ENCODE measurements around the gene PACSIN2.

PACSIN2 gene

DNA sequence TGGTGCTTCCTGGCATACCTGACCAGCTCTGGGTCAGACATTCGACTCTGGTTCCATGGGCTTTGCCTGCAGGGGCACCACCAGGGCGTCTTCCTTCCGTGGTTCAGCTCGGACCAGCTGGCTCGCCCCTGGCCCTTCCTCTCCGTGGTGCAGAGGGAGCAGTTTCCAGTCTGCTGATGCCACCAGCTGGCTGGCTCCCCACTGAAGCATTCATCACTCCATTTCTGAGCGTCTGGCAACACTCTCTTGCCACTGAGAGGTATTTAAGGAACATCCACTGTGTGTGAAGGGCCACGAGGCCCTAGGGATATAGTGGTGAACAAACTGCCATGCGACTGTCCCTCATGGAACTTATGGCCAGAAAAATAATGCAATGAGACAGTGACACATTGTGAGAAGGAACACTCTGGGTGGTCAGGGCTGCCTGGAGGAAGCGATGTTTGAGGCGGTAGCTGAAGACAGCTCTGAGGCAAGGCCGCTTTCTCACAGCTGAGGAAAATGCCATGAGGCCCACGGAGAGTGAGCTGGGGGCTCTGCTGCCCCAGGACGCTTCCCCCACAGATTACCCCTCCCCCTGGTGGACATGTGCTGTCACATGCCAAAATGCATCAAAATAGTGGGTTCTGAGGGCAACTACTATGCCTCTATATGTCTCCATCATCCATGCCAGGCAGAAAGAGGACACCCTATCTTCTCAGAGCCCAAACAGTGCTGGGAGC, 113.0 kb downstream of the PACSIN2 start:
- DNase-seq: no peak

DNA sequence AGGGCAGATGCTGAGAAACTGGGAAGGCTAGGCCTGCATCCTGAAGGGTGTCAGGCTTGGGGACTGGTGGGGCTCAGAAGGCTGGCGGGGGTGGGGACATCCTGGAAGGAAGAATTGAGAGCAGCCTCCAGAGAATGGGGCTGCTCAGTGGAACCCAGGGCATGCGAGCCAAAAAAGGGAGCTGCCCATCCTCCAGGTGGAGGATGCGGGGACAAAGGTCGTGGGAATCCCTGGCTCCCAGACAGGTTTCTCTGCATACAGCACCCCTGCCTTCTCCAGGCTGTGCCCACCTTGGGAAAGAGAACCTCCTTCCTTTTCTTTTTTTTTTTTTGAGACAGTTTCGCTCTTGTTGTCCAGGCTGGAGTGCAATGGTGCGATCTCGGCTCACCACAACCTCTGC, 117.0 kb downstream of the PACSIN2 start:
- no peak for DNase-seq

DNA sequence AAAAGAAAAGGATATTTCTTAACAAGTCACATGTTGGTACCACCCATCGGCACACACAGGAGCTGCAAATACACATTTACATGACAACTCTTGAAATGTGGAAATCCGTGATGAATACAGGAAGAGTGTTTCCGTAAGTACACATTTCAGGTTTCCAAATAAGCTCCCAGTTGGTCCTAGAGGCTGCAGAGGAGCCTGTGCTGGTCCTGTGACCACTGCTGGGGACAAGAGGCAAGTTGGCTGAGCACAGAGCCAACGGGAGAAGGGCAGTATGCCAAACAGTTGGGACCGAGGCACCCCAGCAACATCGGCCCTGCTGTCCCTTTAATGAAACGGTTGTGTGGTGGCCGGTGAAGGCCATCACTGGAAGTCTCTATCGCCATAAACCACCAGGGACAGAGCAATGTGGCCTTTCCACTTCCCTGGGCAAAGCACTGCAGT, 119.4 kb downstream of the PACSIN2 start:
- no peak for DNase-seq

DNA sequence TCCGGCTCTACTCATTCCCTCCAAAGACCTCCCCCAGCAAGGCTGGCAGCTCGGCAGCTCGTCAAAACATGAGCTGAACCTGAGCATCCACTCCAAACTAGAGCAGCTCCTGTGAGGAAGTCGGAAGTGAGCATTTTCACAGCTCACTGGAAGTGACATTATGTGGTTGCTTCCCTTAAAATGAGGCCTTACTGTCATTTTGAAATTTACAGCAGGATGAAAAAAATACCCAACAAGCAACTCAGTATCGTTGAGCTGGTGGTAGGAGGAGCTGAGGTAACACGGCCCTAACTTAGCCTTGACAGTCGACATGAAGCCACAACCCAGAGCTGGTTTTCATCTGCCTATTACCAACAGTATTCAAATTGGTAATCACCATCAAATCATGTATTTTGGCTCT, 119.9 kb downstream of the PACSIN2 start:
- no peak for DNase-seq

DNA sequence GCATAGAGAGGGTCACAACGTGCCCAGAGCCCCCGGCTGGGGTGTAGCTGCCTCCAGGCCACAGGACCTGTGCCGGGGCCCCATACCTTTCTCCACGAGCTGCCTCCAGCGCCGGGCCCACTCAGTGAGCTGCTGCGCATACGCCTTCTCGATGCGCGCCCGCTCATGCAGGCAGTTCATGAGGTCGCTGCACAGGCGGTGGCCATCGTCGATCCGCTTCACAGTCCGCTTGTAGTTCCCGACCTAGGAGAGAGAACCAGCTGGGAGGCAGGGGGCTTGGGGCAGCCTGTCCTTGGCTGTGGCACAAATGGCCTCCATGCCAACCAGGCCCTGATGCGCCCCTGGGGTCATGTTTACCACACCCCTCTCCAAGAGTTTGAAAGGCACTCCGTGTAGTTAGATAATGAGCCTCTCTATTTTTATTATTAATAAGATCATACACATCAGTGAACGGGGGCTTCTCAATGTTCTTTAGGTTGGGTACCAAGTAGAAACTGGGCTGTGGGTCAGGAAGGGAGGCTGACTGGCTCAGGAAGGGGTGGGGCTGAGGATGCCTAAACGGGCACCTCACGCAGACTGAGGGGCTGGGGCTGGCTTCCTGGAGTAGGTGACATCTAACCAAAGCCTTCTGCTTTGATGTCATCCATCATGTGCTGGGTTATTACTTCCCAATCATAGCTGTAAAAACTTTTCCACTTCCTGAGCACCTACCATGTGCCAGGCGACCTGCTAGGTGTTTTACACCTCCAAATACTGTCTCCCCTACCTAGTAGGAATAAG, 121.4 kb downstream of the PACSIN2 start:
- no peak for DNase-seq

DNA sequence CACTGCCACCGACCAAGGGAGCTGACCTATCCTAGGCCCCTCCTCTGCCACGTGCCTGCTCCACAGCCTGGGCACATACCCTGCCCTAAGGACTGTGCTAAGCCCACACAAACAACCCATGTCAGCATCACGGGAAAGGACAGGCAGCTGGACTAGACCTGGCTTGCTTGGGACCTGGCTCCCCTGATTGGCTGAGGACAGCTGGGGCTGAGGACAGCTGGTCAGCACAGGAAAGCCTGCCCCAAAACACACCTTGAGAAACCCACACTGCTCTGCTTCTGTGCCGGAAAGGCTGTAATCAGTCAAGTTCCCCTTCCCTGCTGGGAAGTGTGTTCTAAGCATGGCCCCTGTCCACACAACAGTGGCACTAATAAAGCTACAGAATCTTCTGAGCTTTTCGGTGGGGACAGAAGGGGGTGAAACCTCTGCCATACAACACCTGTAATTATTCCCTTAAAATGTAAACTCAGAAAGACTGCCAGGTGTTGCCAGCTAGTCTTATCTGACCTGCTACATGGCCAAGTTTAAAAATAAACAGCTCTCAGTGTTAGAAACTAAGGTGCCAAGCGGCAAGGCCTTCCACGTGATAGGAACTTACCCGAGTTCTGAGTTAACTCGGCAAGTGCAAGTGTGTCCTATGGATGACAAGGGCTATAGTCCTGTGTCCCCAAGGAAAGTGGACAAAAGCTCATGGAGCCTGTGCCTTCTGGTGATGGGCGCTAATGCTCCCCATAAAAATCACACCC, 122.2 kb downstream of the PACSIN2 start:
- DNase-seq: no peak

DNA sequence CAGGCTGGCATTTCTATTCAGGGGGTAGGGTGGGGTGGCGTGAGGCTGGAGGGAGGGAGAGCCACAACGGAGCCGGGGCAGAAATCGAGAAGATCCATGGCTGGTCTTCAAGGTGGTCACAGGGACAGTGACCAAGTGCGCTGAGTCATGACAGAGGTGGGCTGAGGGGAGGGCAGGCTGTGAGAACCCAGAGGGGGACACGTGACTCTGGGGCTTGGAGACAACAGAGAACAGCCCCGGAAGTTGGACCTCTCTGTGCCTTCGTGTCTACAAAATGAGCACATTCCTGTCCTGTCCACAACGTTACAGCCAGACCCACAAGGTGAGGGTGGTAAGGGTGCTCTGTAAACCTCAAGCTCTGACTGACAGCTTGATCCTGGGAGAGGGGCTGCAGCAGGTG, 122.8 kb downstream of the PACSIN2 start:
- DNase-seq: no peak

DNA sequence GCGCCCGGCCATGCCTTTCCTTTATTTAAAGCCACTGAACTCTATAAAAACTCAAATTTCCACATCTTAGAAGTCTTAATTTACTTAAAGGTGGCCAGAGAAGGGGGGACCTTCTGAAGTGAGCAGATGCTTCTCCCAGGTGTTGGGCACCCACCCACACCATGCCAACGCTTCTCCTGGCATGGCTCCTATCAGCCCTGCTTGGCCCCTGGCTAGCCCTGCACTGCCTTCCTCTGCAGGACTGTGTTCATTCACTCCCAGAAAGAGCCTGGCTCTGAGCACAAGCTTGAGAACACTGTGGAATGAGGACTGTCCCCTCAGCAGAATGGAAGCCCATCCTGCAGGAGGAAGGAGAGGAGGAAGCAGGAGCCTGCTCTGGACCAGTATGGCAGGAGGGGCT, 123.3 kb downstream of the PACSIN2 start:
- DNase-seq: no peak

DNA sequence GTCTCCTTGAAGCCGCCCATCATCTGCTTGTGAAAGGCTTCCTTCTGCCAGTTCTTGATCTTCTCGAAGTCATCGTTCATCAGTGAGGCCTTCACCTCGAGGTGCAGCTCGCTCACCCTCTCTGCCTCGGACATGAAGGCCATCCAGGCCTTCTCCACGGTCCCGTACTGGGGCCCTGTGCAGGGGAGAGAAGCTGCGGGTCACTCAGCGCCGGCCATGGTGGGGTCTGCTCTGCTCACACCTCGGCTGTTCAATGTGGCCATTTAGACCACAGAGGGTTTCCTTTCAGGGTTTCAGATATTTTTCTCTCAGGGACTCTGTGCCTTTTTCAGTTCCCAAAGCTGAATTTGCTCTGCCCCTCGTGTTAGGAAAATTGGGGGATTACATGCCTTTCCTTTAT, 123.9 kb downstream of the PACSIN2 start:
- no peak for DNase-seq

DNA sequence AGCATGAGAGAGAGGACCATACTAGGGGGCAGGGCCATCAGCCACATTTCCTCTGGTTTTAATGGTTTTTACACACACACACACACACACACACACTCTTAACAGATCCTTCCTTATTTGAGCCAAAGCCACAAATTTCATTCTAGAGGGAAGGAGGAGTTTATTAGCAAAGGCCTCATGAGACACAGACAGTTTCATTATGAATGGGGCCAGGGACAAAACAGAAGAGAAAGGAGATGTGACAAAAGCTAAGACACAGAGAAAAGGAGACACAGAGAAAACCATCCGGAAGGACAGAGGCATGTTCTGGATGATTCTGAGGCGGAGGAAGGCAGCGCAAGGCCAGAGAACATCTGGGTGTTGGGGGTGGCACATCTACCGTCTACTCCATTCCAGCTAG, 125.6 kb downstream of the PACSIN2 start:
- no peak for DNase-seq

DNA sequence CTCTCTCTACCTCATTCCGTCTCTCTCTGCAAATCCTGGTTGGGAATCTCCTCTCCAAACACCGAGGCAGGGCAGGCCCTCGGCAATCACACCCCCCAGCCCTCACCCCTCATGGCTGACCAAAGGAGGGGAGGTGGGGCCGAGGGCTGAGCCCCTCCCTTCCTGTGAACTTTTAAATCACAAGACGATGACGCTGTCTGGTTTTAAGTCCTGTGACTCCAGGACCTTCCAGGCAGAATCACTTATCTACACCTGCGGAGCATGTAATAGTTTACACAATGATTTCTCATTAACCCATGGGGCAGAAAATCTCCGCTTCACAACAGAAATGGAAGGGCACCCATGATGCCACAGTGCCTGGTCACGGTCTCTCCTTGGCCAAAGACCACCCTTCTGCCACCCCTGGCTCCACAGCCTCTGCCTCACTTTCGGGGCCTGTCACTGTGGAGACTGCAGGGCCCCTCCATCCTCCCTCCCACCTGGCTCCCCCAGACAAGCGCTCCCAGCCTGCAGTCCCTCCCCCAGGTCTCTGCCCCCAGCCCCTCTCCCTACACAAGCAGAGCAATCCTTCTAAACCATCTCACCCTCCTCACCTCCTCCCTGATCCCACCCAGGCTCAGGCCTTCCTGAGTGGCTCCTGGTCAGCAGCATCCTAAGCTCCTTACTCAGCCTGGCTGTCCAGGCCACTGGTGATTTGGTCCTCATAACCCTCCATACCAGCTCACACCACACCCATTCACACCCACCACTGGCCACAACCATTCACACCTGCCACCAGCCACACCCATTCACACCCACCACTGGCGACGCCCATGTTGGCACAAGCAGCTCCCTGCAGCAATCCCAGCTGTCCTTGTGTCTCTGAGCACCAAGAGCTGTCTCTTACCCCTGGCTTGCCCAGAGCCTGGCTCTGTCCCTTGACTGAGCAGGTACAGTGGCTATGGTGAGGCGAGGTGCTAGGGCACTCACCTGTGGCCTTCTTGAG, 127.1 kb downstream of the PACSIN2 start:
- DNase-seq: no peak

DNA sequence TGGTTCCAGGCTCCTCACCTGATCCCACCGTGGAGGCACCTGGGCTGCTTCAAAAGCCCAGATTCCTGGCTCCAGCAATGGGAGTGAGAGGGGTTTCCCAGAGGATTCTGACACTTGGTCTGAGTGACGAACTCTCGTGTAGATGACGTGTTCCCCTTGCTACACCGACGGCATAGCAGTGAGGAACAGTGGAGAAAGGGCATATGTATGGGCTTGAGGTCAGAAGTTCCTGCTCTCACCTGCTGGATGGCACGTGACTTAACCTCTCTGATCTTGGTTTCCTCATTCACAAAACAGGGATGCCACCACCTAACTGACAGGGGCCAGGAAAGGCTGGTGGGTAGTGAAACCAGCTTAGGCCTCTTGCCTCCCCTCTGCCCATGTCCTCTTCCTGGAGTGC, 127.8 kb downstream of the PACSIN2 start:
- no peak for DNase-seq

DNA sequence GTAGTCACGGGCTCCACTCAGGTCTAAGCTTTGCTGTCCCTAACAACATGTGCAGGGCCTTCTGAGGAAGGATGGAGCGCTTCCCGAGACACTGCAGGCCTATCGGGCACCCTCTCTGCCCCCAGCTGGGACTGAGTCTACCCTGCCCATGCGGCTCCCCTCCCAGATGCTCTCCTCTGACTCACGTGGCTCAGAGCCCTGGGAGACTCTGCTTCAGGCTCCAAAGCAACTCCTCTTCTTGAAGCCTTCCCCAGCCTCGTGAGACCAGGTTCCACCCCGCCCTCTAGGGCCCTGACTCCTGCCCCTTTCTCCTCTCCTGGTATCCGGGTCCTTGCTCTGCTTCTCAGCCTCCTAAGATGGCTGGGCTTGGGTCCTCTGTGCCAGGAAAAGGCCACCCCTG, 129.5 kb downstream of the PACSIN2 start:
- DNase-seq: no peak

DNA sequence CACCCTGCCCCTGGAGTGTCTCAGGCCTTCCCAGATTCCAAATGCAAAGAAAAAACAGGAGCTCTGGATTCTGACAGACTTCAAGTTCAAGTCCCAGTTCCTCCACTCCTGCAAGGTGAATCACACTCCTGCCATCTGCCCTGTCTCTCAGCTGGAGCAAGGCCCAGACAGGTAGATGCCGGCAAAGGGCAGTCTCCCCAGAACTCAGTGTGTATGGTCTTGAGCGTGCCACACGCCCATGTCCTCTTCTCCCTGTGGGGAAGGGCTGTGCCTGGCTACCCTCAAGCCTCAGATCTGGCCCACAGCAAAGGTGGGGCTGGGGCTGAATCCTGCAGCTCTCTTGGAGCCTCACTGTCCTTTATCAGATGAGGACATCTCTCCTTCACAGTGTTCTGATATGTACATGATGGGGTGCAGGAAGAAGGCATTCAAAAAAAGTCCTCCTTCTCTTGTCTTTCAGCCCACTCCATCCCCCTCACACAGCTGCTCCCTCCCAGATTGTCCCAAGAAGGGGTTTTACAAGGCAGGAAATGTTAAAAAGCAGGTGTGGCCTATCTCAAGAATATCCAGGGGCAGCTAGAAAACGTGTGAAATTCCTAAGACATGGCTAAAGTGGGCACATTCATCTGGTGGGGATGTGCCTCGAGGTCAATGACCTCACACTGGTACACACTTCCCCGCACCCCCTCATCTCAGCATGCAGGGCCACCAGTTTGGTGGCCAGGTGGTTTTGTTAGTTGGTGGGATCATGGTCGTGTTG, 130.2 kb downstream of the PACSIN2 start:
- DNase-seq: no peak

DNA sequence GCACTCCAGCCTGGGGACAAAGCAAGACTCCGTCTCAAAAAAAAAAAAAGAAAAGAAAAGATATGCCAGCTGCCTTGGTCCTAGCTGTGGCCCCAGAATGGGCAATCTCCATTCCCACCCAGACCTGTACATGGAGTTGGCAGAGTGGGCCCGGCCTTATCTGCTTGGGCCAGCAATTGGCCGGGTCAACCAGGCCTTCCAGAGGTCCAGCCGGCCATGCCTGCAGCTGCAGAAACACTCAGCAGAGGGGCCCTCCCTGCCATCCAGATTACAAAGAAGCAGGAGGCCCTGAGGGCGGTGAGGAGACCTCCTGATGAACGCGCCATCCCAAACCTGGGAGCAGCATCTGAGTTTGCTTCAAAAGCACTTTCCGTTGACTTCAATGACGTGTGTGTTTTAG, 131.0 kb downstream of the PACSIN2 start:
- no peak for DNase-seq

DNA sequence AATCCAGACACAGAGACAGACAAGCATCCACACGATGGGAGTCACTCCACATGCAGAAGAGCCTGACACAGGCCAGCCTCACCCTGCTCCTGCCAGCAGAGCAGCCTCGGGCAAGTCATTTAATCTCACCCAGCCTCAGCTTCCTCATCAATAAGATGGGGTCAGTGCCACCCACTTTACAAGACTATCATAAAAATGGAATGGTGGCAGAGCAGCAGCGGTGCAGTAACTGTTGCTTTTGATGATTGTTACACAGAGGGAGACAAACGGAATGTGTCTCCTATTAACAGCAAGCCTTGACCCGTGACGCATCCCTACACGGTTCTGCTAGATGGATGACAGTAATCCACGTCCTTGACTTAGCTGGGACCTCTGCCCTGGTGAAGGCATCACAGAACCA, 131.8 kb downstream of the PACSIN2 start:
- DNase-seq: no peak

DNA sequence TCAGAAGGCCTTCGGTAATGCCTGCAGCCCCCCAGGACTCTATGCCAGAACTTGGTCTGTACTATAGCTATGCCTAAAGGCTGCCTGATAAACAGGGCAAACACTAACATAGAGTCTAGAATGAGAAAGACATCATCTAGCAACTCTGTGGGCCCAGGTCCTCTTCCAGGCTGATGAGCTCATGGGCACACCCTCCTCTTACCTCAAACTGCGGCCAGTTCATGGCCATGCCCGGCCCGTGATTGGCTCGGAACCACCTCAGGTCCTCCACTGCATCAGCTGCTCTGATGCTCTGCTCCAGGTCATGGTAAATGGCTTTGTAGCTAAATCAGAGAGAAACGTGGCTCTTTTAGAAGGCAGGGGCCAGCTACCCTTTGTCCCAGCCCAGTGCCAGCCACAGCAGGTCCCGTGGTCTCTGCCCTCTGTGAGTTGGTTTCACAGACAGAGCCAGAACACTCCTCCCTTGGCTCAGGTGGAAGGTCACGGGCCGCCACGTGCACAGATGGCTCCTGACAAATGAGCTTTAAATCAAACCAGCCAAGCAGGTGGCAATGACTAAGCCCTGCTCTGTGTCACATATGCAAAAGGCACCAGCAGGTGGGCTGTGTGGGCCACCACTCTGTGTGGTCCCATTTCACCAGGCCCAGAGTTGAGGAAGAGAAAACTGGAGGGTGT, 132.8 kb downstream of the PACSIN2 start:
- no peak for DNase-seq

DNA sequence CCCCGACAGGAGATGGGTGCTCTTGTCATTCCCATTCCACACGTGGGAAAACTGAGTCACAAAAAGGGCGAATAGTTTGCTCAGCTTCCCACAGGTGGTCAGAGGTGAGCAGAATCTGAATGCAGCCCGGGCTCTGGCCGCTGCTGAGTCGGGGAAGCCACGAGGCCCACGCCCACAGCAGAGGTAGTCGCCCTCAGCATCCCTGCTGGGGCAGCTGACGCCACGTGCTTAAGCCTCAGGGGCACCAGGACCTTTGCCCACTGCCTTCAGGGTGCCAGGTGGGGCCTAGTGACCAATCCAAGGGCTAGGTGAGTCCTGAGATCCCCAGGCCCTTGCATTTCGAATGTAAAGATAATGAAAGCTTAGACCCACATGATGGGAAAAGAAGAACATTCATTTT, 133.7 kb downstream of the PACSIN2 start:
- no peak for DNase-seq

DNA sequence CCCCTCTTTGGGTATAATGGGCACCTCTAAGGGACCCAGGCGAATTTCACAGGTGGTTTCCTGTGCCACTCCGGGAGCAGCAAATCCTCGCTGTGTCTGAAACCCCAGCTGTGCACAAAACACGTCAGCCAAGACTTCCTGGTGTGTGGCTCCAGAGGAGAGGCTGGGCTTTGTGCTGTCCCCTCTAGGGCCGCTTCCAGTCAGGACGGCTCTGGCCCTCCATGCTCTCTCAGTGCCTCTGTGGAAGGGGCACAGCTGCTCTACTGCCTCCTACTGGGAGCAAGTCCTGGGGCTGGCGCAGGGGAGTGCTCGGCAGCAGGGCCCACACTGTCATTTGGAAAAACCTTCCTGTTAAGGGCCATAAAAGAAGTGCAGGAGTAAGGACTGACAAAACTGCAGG, 134.1 kb downstream of the PACSIN2 start:
- no peak for DNase-seq

DNA sequence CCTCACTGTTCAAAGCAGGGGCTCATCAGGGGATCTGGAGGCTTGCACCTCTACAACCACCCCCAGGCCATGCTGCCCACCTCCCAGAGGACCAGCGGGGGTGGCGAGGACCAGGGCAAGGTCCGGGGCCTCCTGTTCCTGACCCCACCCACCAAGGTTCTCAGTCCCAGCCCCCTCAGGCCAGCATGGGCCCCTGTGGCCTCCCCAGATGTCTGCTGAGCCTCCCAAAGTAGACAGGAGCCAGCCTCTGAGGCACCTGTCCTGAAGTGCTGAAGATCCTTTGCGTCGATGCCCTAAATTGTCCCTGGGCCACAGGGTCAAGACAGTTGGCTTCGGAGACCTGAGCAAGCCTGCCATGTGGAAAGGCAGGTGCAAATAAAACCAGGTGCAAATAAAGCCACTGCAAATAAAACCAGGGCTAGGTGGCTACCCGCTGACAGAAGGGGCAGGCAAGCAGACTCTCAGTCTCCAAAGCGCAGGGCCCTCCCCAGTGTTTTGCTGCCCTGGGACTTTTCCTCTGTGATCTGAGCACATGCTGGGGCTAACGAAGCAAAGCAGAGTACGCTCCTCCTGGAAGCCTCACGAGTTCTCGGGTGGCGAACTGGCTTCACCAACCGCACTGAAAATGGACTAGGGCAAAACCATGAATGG, 135.5 kb downstream of the PACSIN2 start:
- no peak for DNase-seq

Measured in activated CD4-positive, CD25-positive, alpha-beta regulatory T cell treated with anti-CD3 and anti-CD28 coated beads, Interleukin-2, amount 50 U/mL, for 72 hours (primary cell).